ENCODE data around the gene ODC1.

DNA sequence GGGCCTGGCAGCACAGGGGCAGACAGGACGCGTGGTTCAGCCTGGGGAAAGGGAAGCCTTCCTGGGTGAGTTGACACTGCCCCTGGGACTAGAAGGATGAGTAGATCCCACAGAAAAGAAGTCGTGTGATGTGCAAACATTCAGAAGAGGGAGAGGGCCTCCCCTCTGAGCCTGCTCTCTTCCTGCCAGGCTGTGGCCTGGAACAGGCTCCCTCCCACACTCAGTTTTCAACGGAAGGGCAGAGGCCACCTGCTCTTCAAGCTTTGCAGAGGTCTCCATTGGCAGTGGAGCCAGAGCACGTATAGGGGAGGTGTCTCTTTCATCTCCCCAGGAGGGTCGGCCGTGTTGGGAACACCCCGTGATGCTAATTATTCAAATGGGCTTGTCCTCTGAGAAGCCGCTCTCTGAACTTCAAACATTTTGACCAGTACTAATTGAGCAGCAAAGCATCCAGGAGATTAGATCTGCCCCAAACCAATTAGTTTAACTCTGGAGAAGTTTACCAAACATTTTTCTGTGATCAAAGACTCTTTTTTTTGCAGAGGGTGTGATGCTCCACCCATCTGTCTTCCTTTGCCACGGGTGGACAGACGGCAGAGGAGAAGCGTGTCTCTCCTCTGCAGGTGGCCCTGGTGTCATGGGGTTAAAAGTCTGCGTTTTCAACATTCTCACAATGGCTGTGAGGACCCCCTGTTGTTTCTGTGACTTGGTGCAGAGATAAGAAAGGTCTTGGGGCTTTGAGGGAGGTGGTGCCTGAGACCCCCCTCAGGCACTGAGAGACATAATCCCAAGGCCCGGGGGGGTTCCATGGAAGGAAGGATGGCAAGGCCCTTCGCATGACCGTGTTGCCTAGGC is 29.5 kb upstream of the ODC1 start:
- TF ChIP-seq, protein P1, sequence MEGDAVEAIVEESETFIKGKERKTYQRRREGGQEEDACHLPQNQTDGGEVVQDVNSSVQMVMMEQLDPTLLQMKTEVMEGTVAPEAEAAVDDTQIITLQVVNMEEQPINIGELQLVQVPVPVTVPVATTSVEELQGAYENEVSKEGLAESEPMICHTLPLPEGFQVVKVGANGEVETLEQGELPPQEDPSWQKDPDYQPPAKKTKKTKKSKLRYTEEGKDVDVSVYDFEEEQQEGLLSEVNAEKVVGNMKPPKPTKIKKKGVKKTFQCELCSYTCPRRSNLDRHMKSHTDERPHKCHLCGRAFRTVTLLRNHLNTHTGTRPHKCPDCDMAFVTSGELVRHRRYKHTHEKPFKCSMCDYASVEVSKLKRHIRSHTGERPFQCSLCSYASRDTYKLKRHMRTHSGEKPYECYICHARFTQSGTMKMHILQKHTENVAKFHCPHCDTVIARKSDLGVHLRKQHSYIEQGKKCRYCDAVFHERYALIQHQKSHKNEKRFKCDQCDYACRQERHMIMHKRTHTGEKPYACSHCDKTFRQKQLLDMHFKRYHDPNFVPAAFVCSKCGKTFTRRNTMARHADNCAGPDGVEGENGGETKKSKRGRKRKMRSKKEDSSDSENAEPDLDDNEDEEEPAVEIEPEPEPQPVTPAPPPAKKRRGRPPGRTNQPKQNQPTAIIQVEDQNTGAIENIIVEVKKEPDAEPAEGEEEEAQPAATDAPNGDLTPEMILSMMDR (IDR thresholded peaks at IDR 0.05) = no peak
- no peak for TF ChIP-seq POLR2A (IDR thresholded peaks at IDR 0.05)
